Kidney epithelial cell (primary cell): ENCODE measurements around the gene SLC25A33. TPM values are rescaled to one million over a fixed set of nuclear protein-coding genes. Genes with fewer than 3 reads are reported as not detected.

ENCODE experiments used
- DNase-seq: peaks from one replicate; pipeline ENCODE4 v3.0.0-alpha.2; 2010; ENCODE audit warnings: low read depth
- H3K27me3 ChIP-seq: 2 replicates; pipeline ENCODE4 v1.6.0; 2011; ENCODE audit warnings: low read length; ENCODE audit not compliant: control insufficient read depth, insufficient read depth
- H3K36me3 ChIP-seq: 2 replicates; pipeline ENCODE4 v1.5.1; 2011; ENCODE audit warnings: low read length; ENCODE audit not compliant: control insufficient read depth, insufficient read depth
- H3K4me3 ChIP-seq: 2 replicates; pipeline ENCODE4 v1.5.1; 2011; ENCODE audit warnings: low read depth, mild to moderate bottlenecking, control low read depth, low read length
- CTCF ChIP-seq: IDR thresholded peaks from 2 replicates; pipeline ENCODE4 v1.5.1; 2011; ENCODE audit warnings: mild to moderate bottlenecking, moderate library complexity, low read length, control low read depth, inconsistent platforms; ENCODE audit not compliant: insufficient read depth, poor library complexity, severe bottlenecking
- total RNA-seq: library from RNA; depleted of rRNA; stranded (reverse); fragments of >200 nt; gene quantifications from 2 replicates; pipeline ENCODE4 v1.2.3, GENCODE V29; 2015

Gene SLC25A33
- total RNA-seq, 1 donor from 2014 or later: 12.0 TPM

- no peak for DNase-seq
- no peaks in the 10 kb centered on the region for H3K36me3 ChIP-seq
- no peaks in the 10 kb centered on the region for H3K27me3 ChIP-seq
- no peak for TF ChIP-seq CTCF
- H3K4me3 ChIP-seq: no peak overlapping the region
These were observed 73.8 kb downstream of the SLC25A33 start for GRCh38 chr1:9612871-9613624.

- DNase-seq: no peak
- no peak overlapping the region for H3K4me3 ChIP-seq
- no peak for TF ChIP-seq CTCF
These were observed 74.5 kb downstream of the SLC25A33 start for GRCh38 chr1:9613625-9614299.

GRCh38 chr1:9615316-9616063 is 76.2 kb downstream of the SLC25A33 start:
- Histone ChIP-seq H3K36me3 (no peaks in the 10 kb centered on the region), H3K27me3 (no peaks in the 10 kb centered on the region), H3K4me3 (no peak overlapping the region)
- TF ChIP-seq CTCF: peak; percentile 79
- DNase-seq: no peak

More at GRCh38 chr1:9613625-9614299, 74.5 kb downstream of the SLC25A33 start:
- Histone ChIP-seq H3K27me3 (no peaks in the 10 kb centered on the region), H3K36me3 (no peaks in the 10 kb centered on the region)

GRCh38 chr1:9618909-9619679 is 79.8 kb downstream of the SLC25A33 start:
- no peak for TF ChIP-seq CTCF
- no peak overlapping the region for H3K4me3 ChIP-seq
- no peak for DNase-seq
- no peaks in the 10 kb centered on the region for H3K36me3 ChIP-seq
- H3K27me3 ChIP-seq: no peaks in the 10 kb centered on the region

GRCh38 chr1:9621032-9621431 is 81.8 kb downstream of the SLC25A33 start:
- Histone ChIP-seq H3K36me3 (no peaks in the 10 kb centered on the region), H3K4me3 (no peak overlapping the region), H3K27me3 (no peaks in the 10 kb centered on the region)
- no peak for TF ChIP-seq CTCF
- DNase-seq: no peak
